ENCODE data around the gene FLT1.

DNA sequence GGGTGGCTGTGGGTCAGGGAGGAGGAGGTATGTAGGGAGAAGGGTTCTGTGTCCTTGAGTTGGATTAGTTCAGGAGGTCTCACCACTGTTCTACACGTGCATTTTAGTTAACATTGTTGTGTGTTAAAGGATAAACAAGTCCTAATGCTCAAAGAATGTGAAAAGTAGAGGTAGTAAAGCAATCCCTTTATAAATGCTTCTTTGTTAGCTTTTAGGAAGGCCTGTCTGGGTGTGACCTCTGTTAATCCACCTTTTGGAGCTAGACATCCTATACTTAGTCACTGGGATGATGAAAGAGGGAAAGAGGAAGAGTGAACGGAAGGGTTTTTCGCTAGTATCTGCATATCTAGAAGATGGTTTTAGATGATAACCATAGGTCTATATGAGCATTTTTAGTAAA is 42.2 kb upstream of the FLT1 start:
- TF ChIP-seq CTCF (IDR thresholded peaks at IDR 0.05) (no peak), EZH2phosphoT487 (IDR thresholded peaks at IDR 0.05) (no peak), EZH2 (IDR thresholded peaks at IDR 0.05) (no peak)

Measured in neural progenitor cell (in vitro differentiated cells).